Tibial artery (tissue), 4 donors: ENCODE results near the gene WDR11.
A peak's percentile ranks its signal among the peaks of the same experiment; 100 is the strongest.

Source experiments
- DNase-seq, 2 donors: peaks; one replicate each; pipeline ENCODE4 v3.0.0-alpha.2; 2019
- H3K27ac ChIP-seq, 2 donors: fragments of 200-600 bp; sonication (generic) in 1 of 2; 1 replicate in 1 of 2; 2 replicates in 1 of 2; pipeline ENCODE4 v1.5.1; 2018 to 2019; ENCODE audit warnings: mild to moderate bottlenecking in 1 of 2
- H3K27me3 ChIP-seq, 2 donors: fragments of 200-600 bp; sonication (generic) in 1 of 2; one replicate each; pipeline versions ENCODE4 v1.5.1 to v1.6.0; 2016 to 2019
- H3K36me3 ChIP-seq, 3 donors: fragments of 200-600 bp; sonication (generic) in 2 of 3; one replicate each; pipeline ENCODE4 v1.5.1; 2016 to 2019; ENCODE audit warnings: mild to moderate bottlenecking in 2 of 3
- H3K4me1 ChIP-seq, 4 donors: fragments of 200-600 bp; sonication (generic) in 2 of 4; 1 replicate in 3 of 4; 2 replicates in 1 of 4; pipeline ENCODE4 v1.5.1; 2016 to 2019
- H3K4me3 ChIP-seq, 2 donors: fragments of 200-600 bp; sonication (generic) in 1 of 2; 1 replicate in 1 of 2; 2 replicates in 1 of 2; pipeline ENCODE4 v1.5.1; 2018 to 2019; ENCODE audit warnings: mild to moderate bottlenecking in 2 of 2
- H3K9me3 ChIP-seq, 3 donors: fragments of 200-600 bp; sonication (generic) in 1 of 3; one replicate each; pipeline ENCODE4 v1.5.1; 2016 to 2019
- CTCF ChIP-seq, 2 experiments: fragments of 200-600 bp in 1 of 2; fragments of 450-650 bp in 1 of 2; IDR thresholded peaks; one replicate each; pipeline ENCODE4 v1.5.1; 2017 to 2019; ENCODE audit warnings: antibody characterized with exemption in 2 of 2, mild to moderate bottlenecking in 1 of 2, moderate library complexity in 1 of 2
- intact Hi-C: fragments of 100-400 bp; cut with DNase I; formaldehyde crosslinking; loops from one replicate; pipeline ENCODE4 v1.15.0; 2023; ENCODE audit warnings: low total_unique reads

The WDR11 gene

GRCh38 chr10:120850911-120851865, at the start of gene WDR11:
Gene WDR11 (plus strand): TSS chr10:120851362. CDS start chr10:120851421, 59 bp downstream.
- no peak for TF ChIP-seq CTCF (IDR thresholded peaks at IDR 0.05)

GRCh38 chr10:120802935-120803334, 48.2 kb upstream of the WDR11 start:
- Histone ChIP-seq H3K36me3 (no peaks in the 10 kb centered on the region), H3K4me1 (no peaks in the 10 kb centered on the region), H3K4me3 (no peak overlapping the region), H3K27me3 (no peaks in the 10 kb centered on the region), H3K9me3 (no peaks in the 10 kb centered on the region), H3K27ac (no peak overlapping the region)
- no peak for DNase-seq
- intact Hi-C loops: no loop called here
- no peak for TF ChIP-seq CTCF (IDR thresholded peaks at IDR 0.05)

More at GRCh38 chr10:120850911-120851865, at the start of gene WDR11:
- H3K4me3 ChIP-seq: peak within 1 kb of the TSS; percentile 65 to 74
- no peaks in the 10 kb centered on the region for H3K27me3 ChIP-seq
- no peaks in the 10 kb centered on the region for H3K9me3 ChIP-seq
- intact Hi-C loops: no loop called here
- DNase-seq: peak; percentile 90 to 91
- H3K4me1 ChIP-seq: peaks cover 0 to 26% (median 9%) of the 10 kb centered on the region in 4 donors
- peaks cover 0 to 17% (median 9%) of the 10 kb centered on the region in 3 donors for H3K36me3 ChIP-seq
- H3K27ac ChIP-seq: peak within 1 kb of the TSS; percentile 78 to 81

- Histone ChIP-seq H3K4me1 (no peaks in the 10 kb centered on the region), H3K27me3 (no peaks in the 10 kb centered on the region), H3K9me3 (no peaks in the 10 kb centered on the region), H3K27ac (no peak overlapping the region), H3K4me3 (no peak overlapping the region), H3K36me3 (no peaks in the 10 kb centered on the region)
- intact Hi-C loops: no loop called here
- no peak for DNase-seq
- TF ChIP-seq CTCF (IDR thresholded peaks at IDR 0.05): no peak
Measured at GRCh38 chr10:120803972-120804371, 47.2 kb upstream of the WDR11 start.

- no peaks in the 10 kb centered on the region for H3K36me3 ChIP-seq
- H3K27ac ChIP-seq: no peak overlapping the region
- intact Hi-C loops: no loop called here
- no peak for TF ChIP-seq CTCF (IDR thresholded peaks at IDR 0.05)
- H3K9me3 ChIP-seq: no peaks in the 10 kb centered on the region
- no peaks in the 10 kb centered on the region for H3K27me3 ChIP-seq
- no peak overlapping the region for H3K4me3 ChIP-seq
- H3K4me1 ChIP-seq: no peaks in the 10 kb centered on the region
- no peak for DNase-seq
Measured at GRCh38 chr10:120805014-120805812, 45.9 kb upstream of the WDR11 start.

GRCh38 chr10:120806081-120806480, 45.1 kb upstream of the WDR11 start:
- intact Hi-C loops: no loop called here
- Histone ChIP-seq H3K36me3 (no peaks in the 10 kb centered on the region), H3K27me3 (no peaks in the 10 kb centered on the region), H3K27ac (no peak overlapping the region), H3K4me3 (no peak overlapping the region), H3K9me3 (no peaks in the 10 kb centered on the region), H3K4me1 (no peaks in the 10 kb centered on the region)
- DNase-seq: no peak
- no peak for TF ChIP-seq CTCF (IDR thresholded peaks at IDR 0.05)
